Left renal cortex interstitium (tissue), 4 donors: Measurements from ENCODE around the gene F11R. TPM values are rescaled to one million over a fixed set of nuclear protein-coding genes. Genes with fewer than 3 reads are reported as not detected.
A peak's percentile ranks its signal among the peaks of the same experiment; 100 is the strongest.
"Not testable (repeated sequence)": the region's sequence is repeated elsewhere in the genome, so short reads cannot be mapped to it uniquely, and the experiment has no call there.

Experiments used
- DNase-seq, 4 donors: peaks; one replicate each; pipeline ENCODE4 v3.0.0-alpha.2; 2013; ENCODE audit warnings: low read depth in 4 of 4, low spot score in 2 of 4, missing footprints in 1 of 4
- polyA plus RNA-seq, 4 donors: library from polyadenylated mRNA; unstranded; fragments of 120-200 nt; gene quantifications; one replicate each; pipeline ENCODE4 v1.2.1, GENCODE V29; 2013; ENCODE audit not compliant: insufficient read length in 4 of 4

The F11R gene
- polyA plus RNA-seq, 4 donors = 76.1 to 101 (median 82.1) TPM

DNA sequence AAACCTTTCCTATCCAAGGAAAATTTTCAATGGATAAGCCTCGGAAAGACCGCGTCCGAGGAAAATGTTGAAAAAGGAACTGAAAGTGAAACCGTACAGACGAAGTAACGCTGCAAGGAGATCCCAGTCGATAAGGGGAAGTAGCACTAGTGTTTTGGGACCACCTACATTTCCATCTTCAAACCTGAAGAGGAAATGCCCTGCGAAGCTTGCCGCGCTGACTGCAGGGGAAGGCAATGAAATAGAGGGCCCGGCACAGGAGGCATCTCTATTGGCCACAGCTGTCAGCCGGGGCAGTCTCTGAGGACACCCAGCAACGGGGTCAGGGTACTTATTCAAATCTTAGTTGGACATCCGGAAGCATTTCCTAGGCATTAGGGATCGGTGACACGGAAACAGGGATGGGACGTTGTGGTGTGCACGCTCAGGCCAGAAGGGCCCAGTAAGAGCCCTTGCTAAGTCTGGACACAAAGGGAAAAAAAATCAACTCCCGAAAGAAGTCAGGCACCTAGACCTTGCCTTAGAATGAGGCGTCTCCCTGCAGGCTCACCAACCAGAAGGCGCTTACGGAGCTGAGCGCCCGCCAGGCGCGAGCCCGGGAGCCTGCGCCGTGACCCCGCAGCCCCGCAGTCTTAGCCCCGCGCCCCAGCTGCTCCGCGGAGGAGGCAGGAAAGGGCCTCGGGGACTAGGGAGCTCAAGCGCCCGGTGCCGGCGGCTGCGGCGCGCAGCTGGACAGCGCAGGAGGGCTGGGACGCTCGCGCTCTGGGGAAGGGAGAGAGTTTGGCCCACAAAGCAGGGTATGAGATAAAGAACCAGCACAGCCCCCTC is 24.2 kb upstream of the F11R start:
- peak in 2 of 4 donors; percentile 56 to 70 for DNase-seq

- no peak for DNase-seq
These were observed 23.6 kb upstream of the F11R start for GRCh38 chr1:161044535-161044907.

GRCh38 chr1:161039546-161039945 is 18.6 kb upstream of the F11R start:
- DNase-seq = no peak

GRCh38 chr1:161039154-161039545 is 18.2 kb upstream of the F11R start:
- no peak for DNase-seq

- no peak for DNase-seq
These were observed 17.7 kb upstream of the F11R start, which contains the start of gene TSTD1 for GRCh38 chr1:161038523-161039153. TSS of gene TSTD1 (minus strand) at chr1:161038964. CDS start at chr1:161038889, 75 bp downstream.

DNA sequence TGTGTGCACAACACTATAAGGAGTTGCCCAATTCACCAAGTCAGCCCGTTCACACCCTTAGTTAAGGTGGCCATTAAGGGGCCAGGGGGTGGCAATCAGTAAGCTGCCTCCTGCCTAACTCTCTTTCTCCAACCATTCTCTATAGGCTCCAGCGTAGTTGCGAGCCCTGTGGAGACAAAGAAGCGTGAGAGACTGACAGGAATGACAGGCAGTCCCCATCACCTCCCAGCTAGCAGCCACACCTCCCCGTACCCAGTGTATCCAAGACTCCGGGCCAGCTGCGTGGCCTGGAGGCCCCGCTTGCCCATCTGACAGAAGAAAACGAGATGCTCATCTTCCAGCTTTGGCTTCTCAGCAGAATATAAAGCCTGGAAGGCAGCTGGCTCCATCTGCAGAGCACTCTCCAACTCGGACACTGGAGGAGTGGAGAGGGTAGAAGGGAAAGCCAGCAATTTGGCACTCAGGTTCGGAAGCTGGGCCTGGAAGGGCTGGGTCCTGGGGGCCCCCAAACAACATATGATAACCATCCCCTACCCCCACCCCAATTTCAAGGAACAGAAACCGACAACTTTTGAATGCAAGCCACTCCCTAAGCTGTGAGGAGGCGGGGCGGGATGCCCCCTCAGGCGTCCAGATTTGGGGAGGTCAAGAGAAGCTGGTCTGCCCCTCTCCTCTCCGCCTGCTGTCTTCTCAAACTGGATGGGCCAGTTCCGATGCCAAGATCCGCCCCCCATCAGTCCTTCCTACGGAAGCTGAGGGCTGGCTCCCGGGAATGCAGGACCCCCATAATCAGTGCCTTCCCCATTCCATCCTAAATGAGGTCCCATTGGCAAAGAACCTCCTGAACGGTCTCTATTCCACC is 16.9 kb upstream of the F11R start:
- no peak for DNase-seq

- DNase-seq = no peak
These were observed 12.8 kb upstream of the F11R start for GRCh38 chr1:161033751-161034150.

- no peak for DNase-seq
These were observed 11.5 kb upstream of the F11R start for GRCh38 chr1:161032409-161032808.

DNA sequence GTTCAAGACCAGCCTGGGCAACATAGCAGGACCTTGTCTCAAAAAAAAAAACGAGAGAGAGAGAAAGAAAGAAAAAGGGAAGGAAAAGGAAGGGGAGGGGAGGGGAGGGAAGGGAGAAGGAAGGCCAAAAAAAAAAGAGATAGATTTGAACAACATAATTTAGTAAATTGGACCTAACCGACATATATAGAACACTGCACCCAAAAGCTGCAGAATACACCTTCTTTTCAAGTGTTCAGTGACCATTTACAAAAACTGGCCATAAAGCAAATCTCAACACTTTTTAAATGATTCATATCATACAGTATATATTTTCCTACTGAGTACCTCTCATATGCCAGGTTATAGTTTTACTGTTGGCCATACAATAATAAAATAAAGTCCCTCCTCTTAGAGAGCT is 10.9 kb upstream of the F11R start:
- no peak for DNase-seq

DNA sequence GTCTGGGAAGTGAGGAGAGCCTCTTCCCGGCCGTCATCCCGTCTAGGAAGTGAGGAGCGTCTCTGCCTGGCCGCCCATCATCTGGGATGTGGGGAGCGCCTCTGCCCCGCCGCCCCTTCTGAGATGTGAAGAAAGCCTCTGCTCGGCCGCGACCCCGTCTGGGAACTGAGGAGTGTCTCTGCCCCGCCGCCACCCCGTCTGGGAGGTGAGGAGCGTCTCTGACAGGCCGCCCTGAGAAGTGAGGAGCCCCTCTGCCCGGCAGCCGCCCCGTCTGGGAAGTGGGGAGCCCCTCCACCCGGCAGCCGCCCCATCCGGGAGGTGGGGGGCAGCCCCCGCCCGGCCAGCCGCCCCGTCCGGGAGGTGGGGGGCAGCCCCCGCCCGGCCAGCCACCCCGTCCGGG is 8.5 kb upstream of the F11R start:
- not testable (repeated sequence) for DNase-seq

- DNase-seq = not testable (repeated sequence)
These were observed 6.0 kb upstream of the F11R start for GRCh38 chr1:161026954-161027353.

GRCh38 chr1:161022432-161022831 is 1.5 kb upstream of the F11R start:
- not testable (repeated sequence) for DNase-seq

- DNase-seq = no peak
These were observed 1.0 kb upstream of the F11R start for GRCh38 chr1:161021970-161022353.

GRCh38 chr1:161021165-161021969 is 415 bp upstream of the F11R start:
- DNase-seq = peak in 2 of 4 donors; percentile 74 to 76

GRCh38 chr1:161019751-161020495 is 1.0 kb downstream of the F11R start:
- DNase-seq = no peak

DNA sequence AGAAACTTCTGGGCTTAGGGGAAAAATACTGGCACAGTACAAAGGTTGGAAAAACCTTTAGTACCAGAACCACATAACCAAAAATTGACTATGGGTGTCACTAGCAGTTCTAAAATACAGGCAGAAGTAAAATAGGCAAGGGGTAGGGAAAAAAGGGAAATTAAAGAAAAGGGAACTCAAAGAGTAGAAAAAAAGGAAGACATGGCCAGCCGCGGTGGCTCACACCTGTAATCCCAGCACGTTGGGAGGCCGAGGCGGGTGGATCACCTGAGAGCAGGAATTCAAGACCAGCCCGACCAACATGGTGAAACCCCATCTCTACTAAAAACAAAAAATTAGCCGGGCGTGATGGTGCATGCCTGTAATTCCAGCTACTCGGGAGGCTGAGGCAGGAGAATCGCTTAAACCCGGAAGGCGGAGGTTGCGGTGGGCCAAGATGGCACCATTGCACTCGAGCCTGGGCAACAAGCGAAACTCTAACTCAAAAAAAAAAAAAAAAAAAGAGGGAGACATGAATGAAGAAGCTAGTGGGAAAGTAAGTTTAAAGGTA is 1.8 kb downstream of the F11R start:
- not testable (repeated sequence) for DNase-seq

DNA sequence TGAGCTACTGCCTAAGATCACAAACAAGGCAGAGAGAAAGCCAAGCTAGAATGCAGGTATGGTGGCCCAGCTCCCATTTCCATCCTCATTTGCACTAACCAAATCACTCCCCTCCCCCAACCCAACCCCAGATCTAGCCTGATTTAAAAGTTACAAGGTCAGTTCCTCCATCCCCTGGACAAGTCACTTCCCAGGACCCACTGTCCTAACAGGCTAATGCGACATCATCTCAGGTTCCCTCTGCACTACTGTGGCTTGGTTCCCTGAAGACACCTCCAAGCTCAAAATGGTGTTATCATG is 2.4 kb downstream of the F11R start:
- no peak for DNase-seq

- DNase-seq = no peak
These were observed 3.0 kb downstream of the F11R start for GRCh38 chr1:161017756-161018630.

DNA sequence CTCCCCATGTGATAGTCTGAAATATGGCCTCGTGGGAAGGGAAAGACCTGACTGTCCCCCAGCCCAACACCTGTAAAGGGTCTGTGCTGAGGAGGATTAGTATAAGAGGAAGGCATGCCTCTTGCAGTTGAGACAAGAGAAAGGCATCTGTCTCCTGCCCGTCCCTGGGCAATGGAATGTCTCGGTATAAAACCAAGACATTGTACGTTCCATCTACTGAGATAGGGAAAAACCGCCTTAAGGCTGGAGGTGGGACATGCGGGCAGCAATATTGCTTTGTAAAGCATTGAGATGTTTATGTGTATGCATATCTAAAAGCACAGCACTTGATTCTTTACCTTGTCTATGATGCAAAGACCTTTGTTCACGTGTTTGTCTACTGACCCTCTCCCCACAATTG is 3.8 kb downstream of the F11R start:
- not testable (repeated sequence) for DNase-seq
